GM12801 (cell line): ENCODE results near the gene CRYBG2.

Source experiments
- TF ChIP-seq, protein P1 (sequence below): IDR thresholded peaks from one replicate; pipeline ENCODE4 v1.5.1; 2011; ENCODE audit warnings: control low read depth; ENCODE audit not compliant: insufficient read length; ENCODE audit errors: extremely low read depth

CRYBG2 gene, protein sequence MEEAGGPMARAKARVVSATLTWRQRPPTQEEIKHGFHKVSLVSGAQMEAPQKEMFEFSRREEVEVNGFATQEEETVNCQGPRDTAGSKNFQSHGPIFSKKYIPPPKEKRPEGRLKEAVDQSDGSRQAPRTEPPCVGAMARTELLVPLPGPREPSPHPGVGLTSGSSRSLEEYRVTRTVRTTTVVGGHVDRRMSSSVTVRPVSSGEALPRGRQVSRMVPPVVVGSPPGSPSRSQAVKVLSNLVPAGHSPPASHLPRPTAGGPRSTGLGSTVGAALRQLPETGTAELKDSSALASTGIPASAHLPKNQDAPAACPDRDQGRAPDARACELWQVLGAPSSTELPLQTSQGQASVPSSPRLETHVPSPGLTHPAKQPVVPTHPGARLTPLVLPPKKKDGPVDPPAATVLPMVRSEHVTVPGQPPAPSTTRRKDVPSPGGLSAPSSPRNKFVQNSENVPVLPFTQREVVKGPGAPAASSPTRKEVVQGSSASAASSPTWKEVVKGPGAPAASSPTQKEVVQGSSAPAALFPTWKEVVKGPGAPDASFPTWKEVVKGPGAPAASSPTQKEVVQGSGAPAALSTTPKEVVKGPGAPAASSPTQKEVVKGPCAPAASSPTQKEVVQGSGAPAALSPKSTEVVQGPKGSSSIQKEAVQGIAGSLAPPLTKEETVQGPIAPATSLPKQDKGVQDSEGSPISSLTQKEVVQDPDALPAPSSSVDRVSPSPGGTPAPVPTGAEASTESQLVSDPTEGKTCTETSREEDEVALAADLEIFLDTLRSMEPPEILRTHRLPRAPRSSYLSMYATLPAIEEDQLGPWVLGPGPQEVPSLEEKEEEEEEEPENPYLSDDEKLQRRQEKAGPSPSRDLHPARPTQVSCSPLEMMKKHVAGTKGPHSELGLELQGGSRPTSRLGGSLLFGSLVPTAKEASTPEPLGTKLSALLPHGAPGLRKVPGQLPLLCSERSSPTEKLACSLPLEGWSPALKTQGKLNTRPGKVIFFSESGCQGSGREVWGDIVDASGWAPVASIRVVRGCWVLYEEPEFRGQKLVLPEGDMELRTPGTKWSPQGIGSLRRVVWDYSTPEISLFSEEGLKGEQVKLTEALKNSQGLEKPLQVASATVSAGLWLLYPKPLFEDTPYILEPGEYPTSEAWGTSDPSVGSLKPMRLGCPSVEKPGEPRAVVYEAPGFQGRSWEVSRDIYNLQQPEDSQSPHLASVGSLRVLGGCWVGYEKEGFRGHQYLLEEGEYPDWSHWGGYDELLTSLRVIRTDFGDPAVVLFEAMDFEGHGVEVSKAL (N-terminal part only)

DNA sequence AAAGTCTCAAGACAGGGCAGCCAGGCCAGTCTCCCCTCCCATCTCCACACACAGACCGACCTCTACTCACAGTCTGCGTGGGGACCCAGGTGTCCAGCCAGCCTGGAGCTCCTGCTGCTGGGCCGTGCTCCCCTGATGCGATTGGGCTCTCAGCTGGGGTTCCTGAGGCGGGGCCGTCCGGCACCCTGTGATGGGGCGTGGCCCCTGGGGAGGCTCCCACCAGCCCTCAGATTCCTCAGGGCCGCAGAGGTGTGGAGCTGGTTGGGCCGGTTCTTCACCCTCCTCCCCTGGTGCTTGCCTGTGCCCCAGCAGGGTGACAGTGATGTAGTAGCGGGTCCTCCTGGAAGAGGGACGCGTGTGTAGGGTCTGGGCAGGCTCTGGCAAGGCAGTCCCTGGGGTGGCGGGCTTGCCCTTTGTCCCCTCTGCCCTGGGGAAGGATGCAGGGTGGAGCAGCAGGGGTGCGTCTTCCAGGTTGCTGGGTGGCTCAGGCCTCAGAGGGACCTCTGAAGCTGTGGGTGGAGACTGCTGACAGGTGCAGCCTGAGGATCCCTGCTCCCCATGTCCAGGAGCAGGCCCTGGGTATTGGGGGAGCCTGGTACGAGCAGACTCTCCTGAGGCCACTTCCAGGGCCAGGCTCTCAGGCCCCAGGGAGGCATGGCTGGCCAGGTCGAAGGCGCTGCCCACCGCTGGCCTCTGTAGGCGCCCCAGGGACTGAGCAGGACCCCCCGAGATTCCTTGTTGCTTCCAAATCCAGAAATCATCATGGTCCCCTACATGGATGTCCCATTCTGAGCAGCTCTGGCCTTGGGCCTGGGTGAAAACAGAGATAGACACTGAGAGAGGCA, at the start of gene CRYBG2:
Gene CRYBG2, minus strand, starts transcription at position 155 of the 845 bp plus-strand sequence. CDS start 7,473 bp downstream, outside the sequence.
- TF ChIP-seq, protein P1, sequence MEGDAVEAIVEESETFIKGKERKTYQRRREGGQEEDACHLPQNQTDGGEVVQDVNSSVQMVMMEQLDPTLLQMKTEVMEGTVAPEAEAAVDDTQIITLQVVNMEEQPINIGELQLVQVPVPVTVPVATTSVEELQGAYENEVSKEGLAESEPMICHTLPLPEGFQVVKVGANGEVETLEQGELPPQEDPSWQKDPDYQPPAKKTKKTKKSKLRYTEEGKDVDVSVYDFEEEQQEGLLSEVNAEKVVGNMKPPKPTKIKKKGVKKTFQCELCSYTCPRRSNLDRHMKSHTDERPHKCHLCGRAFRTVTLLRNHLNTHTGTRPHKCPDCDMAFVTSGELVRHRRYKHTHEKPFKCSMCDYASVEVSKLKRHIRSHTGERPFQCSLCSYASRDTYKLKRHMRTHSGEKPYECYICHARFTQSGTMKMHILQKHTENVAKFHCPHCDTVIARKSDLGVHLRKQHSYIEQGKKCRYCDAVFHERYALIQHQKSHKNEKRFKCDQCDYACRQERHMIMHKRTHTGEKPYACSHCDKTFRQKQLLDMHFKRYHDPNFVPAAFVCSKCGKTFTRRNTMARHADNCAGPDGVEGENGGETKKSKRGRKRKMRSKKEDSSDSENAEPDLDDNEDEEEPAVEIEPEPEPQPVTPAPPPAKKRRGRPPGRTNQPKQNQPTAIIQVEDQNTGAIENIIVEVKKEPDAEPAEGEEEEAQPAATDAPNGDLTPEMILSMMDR: no peak

DNA sequence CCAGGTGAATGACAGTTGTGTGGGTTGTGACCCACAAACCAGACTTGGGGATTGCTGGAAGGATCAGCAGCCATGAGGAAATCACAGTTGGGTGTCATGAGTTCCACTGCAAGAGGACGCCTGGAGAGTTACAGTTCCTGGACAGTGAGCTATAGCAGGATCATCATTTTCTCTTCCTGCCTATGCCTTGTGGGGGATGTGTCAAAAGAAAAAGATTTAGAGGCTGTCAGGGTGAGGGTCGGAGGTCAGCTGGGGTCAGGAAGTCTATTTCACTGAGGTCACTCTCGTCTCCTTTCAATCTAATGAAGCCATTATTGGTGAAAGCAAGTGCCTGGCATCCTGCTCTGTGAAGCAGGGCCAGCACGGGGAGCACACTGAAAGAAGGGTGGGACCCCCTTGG, 49.7 kb upstream of the CRYBG2 start:
- TF ChIP-seq, protein P1: no peak

DNA sequence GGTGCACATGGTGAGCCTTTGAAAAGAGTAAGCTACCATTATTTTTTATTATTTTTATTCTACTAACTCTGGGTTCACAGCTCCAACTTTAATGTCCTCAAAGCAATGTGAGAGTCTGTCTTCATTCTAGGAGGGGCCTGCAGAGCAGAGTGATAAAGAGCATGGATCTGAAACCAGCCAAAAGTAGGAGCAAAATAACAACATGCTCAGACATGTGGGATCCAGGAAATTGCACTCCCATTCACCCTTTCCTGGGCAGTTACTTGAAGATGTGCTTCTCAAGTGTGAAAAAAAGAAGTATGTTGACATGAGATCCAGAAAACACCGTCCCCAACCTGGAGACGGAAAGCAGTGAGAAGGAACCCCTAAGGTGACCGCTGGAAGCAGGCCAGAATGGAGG, 48.0 kb upstream of the CRYBG2 start:
- TF ChIP-seq, protein P1: no peak

DNA sequence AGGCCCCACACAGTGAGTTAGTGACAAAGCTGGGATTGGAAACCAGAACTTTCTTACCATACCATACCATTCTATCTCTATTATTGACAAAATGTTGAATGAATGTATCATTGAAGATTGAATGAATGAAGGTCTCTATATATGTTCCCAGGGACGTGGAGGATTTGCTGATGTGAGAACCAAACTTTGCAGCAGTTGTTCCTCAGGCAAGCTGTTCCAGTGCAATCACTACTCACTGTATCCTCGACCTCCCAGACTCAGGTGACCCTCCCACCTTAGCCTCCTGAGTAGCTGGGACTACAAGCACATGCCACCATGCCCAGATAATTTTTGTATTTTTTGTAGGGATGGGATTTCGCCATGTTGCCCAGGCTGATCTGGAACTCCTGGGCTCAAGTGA, 45.1 kb upstream of the CRYBG2 start:
- TF ChIP-seq, protein P1: no peak

DNA sequence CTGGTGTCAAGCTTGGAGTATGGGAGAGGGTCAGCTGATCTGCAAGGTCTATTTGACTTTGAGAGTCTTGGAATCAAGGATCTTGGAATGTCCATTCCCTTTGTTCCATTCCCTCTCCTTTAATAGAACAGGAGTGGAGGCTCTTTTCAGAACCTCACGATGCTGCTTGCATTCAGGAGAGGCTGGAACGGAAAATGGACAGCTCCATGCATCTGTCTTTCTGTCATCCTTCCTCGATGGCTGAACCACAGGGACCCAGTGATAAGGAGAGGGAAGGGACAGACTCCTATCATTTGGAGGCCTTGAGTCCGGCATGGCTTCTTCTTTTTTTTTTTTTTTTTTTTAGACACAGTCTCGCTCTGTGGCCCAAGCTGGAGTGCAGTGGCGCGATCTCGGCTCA, 41.8 kb upstream of the CRYBG2 start:
- TF ChIP-seq, protein P1: no peak

DNA sequence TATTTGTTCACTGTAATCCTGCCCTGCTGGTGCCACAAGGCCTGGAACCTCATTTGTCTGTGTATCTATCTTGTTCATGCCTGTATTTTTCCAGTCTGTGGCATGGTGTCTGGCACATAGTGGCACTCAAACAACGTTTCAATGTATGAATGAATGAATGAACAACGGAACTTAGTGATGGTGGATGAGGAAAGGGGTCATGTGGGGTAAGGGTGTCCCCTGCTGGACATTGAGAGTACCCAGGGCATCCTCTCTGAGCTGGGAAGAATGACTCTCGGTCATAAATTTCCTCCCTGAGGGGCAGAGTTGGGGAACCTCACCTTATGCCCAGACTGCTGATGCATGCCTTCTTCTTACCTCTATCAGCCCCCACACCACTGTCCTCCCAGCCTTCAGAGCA, 37.5 kb upstream of the CRYBG2 start:
- TF ChIP-seq, protein P1: no peak
